Tibial nerve (tissue), 3 donors: Measurements from ENCODE around the gene BLM.

ENCODE experiments used
- CTCF ChIP-seq, 5 experiments: fragments of 200-600 bp in 3 of 5; fragments of 450-650 bp in 2 of 5; sonication (generic) in 3 of 5; IDR thresholded peaks; one replicate each; pipeline ENCODE4 v1.5.1; 2016 to 2019; ENCODE audit warnings: antibody characterized with exemption in 5 of 5, mild to moderate bottlenecking in 3 of 5, moderate library complexity in 2 of 5
- POLR2A ChIP-seq, 2 donors: fragments of 450-650 bp; IDR thresholded peaks; one replicate each; pipeline ENCODE4 v1.6.1; 2017; ENCODE audit warnings: antibody characterized with exemption in 2 of 2, mild to moderate bottlenecking in 2 of 2, moderate library complexity in 2 of 2

GRCh38 chr15:90720131-90720530 is 3.0 kb downstream of the BLM start:
- TF ChIP-seq POLR2A (IDR thresholded peaks at IDR 0.05) = no peak
- TF ChIP-seq CTCF (IDR thresholded peaks at IDR 0.05) = no peak
